Mesodermal cell (in vitro differentiated cells): ENCODE results near the gene SLC22A31.

ENCODE experiments used
- H3K27ac ChIP-seq: 2 replicates; pipeline ENCODE4 v1.7.0; 2013; ENCODE audit warnings: mild to moderate bottlenecking, low read depth, low read length, moderate library complexity; ENCODE audit not compliant: severe bottlenecking
- H3K36me3 ChIP-seq: 2 replicates; pipeline ENCODE4 v1.7.1; 2013; ENCODE audit warnings: mild to moderate bottlenecking, low read length, moderate library complexity; ENCODE audit not compliant: control insufficient read depth, insufficient read depth
- H3K4me1 ChIP-seq: one replicate; pipeline ENCODE4 v1.7.1; 2013; ENCODE audit warnings: mild to moderate bottlenecking, low read length; ENCODE audit not compliant: insufficient read depth, control insufficient read depth, poor library complexity, severe bottlenecking
- H3K4me3 ChIP-seq: 2 replicates; pipeline ENCODE4 v1.7.0; 2013; ENCODE audit warnings: low read length, control low read depth, mild to moderate bottlenecking; ENCODE audit not compliant: insufficient read depth, poor library complexity, severe bottlenecking; ENCODE audit errors: extremely low read depth
- H3K9me3 ChIP-seq: 2 replicates; pipeline ENCODE4 v1.7.1; 2013; ENCODE audit warnings: mild to moderate bottlenecking, low read length, moderate library complexity; ENCODE audit not compliant: control insufficient read depth
- WGBS, 2 experiments: methylation state at CpG; one replicate each; pipeline ENCODE4 v1.1.5; 2013; ENCODE audit warnings: missing lambda C conversion rate in 2 of 2; ENCODE audit not compliant: insufficient coverage in 2 of 2; 5-methylcytosine and 5-hydroxymethylcytosine counted together

The SLC22A31 gene

DNA sequence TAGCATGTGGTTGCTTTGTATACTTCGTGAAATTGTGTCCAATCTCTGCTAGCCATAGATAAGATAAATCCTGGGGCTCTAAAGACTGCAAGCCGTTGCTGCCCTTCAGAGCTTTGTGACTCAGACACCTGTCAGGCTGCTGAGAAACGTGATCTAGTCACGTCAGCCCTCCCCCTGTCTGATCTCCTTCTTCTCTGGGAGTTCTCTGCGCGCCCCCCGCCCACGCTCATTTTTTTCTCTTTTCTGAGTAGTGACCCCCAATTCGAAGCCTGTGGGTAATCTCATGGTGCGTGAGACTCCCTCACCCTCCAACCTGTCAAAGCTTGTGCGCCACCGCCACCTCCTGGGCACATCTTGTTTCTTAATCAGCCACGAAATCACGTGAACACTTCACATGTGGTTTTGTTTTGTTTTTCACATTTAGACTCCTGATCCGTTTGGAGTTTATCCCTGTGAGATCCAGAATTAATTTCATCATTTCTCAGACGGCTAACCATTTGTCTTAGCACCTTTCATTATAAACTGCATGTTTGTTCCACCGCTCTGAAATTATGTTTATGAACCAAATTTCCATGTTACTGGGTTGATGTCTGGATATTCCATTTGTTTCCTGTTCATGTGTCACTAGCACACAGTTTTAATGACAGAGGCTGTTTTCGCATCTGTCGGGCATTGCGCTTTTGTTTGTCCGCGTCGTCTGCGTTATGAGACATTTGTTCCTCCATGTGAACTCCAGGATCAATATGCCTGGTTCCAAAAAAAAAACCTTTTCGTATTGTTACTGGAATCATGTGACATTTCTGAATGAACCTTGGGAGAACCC, 16.2 kb upstream of the SLC22A31 start:
- Histone ChIP-seq H3K9me3 (no peaks in the 10 kb centered on the region), H3K27ac (peak overlapping the region; percentile 63), H3K4me1 (no peaks in the 10 kb centered on the region), H3K36me3 (peaks cover 25% of the 10 kb centered on the region), H3K4me3 (peak overlapping the region; percentile 78)
- 12 to 15% methylated on average over 19 to 20 of the region's 25 CpGs for WGBS, 2 experiments

DNA sequence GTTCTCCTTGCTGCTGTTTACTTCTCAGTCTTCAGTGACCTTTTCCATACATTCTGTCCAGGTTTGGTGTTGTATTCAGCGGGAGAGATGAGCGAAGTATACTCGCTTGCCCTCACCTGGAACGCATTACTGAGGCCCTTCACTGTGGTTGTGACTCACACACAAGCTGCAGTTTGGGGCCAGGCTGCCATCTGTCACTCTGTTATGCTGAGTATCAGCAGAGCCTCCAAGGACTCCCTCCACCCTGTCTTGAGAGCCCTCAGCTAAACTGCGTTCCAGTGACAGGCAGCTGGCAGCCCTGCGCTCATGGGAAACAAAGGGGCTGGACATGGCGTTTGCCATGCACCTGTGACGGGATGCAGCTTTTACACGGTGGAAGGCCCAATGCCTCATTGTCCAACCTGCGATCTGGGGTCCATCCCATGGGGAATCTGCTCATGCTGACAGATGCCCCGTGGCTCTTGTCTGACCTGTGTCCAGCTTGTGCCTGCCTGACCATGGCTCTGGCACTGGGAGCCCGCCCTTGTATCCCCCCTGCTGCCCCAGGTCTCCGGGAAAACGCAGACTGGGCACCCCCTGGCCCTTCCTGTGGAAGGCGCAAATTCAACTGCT, 10.7 kb upstream of the SLC22A31 start:
- Histone ChIP-seq H3K4me3 (no peak overlapping the region), H3K9me3 (no peaks in the 10 kb centered on the region), H3K27ac (no peak overlapping the region), H3K4me1 (no peaks in the 10 kb centered on the region), H3K36me3 (no peaks in the 10 kb centered on the region)
- WGBS, 2 experiments: 69 to 71% methylated on average over 13 to 15 of the region's 15 CpGs

DNA sequence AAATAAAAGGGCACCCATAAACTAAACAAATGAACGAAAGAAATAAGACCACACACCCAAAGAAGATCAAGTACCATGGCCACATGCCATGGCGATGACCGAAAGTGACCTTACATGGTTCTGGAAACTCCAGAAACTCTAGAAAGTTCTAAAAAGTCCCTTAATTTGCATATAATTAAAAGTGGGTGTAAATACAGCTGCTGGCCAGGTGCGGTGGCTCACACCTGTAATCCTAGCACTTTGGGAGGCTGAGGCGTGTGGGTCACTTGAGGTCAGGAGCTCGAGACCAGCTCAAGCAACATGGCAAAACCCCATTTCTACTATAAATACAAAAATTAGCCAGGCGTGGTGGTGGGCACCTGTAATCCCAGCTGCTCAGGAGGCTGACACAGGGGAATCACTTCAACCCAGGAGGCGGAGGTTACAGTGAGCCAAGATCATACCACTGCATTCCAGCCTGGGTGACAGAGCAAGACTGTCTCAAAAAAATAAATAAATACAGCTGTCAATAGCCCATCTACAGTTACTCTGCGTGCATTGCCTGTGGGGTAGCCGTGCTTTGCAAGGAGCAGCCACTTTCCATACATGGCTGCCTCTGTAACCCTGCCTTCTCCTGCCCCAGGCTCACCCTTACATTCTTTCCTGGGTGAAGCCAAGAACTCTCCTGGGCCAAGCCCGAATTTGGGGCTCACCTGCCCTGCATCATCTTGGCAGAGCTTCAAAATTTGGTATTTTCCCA, 10.0 kb upstream of the SLC22A31 start:
- H3K4me1 ChIP-seq: no peaks in the 10 kb centered on the region

DNA sequence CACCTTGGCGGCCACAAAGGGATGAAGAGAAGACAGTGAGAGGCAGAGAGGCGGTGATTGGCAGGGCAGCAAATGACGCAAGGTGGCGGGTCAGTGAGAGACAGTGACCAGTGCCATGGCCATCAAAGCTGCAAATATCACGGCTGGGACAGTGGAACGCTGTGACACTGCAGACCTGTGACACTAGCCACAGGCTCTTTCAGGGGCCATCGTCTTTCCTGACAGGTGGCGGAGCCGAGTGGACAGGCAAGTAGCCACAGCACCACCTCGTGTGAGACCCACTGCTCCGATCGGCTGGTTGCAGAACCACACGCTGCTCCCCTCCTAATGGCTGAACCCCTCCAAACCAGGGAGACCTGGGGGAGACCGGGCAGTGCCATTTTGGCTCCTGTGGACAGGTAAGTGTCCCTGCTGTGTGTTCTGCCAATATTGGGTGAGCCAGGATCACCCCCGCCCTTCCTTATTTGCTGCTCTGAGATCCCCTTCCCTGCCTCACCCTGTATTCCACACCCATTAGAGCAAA, 9.2 kb upstream of the SLC22A31 start:
- Histone ChIP-seq H3K9me3 (no peaks in the 10 kb centered on the region), H3K36me3 (no peaks in the 10 kb centered on the region), H3K4me1 (no peaks in the 10 kb centered on the region), H3K4me3 (no peak overlapping the region), H3K27ac (no peak overlapping the region)
- 62 to 68% methylated on average over 14 of the region's 15 CpGs for WGBS, 2 experiments

More for the DNA sequence above, 10.0 kb upstream of the SLC22A31 start:
- Histone ChIP-seq H3K9me3 (no peaks in the 10 kb centered on the region), H3K36me3 (no peaks in the 10 kb centered on the region), H3K27ac (no peak overlapping the region), H3K4me3 (no peak overlapping the region)
- 75 to 89% methylated on average over 6 to 8 of the region's 11 CpGs for WGBS, 2 experiments

DNA sequence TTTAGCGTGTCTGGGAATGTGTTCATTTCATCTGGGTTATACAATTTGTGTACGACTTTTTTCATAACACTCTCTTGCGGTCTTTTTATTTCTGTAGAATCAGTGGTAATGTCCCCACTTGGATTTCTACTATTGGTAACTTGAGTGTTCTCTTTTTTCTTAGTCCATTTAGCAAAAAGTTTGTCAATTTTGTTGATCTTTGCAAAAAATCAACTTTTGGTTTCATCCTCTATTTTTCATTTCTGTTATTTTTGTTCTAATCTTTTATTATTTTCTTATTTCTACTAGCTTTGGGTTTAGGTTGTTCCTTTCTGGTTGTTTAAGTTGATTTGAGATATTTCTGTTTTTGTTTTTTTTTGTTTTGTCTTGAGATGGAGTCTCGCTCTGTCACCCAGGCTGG, 7.7 kb upstream of the SLC22A31 start:
- WGBS, 2 experiments: 85% methylated on average over 2 of the region's 4 CpGs; no CpG with 5 or more reads in 1 of the 2 experiments
- Histone ChIP-seq H3K9me3 (peaks cover 2% of the 10 kb centered on the region), H3K27ac (no peak overlapping the region), H3K36me3 (no peaks in the 10 kb centered on the region), H3K4me1 (no peaks in the 10 kb centered on the region), H3K4me3 (no peak overlapping the region)

DNA sequence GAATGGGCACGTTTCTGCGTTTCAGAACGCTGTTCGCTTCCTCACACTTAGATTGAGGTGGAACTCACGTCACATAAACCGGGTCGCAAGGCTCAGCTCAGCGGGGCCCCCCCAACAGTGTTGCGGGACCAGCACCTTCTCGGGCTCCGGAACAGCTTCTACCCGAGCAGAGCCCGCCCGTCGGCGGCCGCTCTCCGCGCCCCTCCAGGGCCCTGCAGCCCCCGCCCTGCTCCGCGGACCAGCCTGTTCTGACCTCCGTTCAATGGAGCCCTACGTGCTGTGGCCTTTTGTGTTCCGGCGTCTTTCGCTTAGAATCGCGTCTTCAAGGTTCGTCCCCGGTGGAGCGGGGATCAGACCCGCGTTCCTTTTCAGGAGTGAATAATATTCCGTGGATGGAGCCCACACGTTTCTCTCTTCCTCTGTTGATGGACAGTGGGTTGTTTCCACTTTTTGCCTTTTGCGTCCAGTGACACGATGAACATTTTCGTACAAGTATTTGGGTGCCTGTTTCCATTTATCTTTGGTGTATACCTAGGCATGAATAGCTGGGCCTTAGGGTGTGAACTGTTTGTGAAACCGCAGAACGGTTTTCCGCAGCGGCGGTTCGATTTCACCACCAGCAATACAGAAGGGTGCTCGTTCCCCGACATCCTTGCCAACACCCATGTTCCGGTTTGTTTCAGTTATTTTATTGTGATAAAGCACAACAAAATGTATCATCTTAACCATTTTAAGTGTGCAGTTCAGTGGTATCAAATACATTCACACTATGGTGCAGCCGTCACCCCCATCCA, 2.3 kb upstream of the SLC22A31 start:
- H3K4me3 ChIP-seq: no peak overlapping the region
- H3K9me3 ChIP-seq: peaks cover 8% of the 10 kb centered on the region
- WGBS, 2 experiments: 50 to 52% methylated on average over 41 to 46 of the region's 49 CpGs
- no peaks in the 10 kb centered on the region for H3K36me3 ChIP-seq
- peaks cover 2% of the 10 kb centered on the region for H3K4me1 ChIP-seq
- no peak overlapping the region for H3K27ac ChIP-seq

DNA sequence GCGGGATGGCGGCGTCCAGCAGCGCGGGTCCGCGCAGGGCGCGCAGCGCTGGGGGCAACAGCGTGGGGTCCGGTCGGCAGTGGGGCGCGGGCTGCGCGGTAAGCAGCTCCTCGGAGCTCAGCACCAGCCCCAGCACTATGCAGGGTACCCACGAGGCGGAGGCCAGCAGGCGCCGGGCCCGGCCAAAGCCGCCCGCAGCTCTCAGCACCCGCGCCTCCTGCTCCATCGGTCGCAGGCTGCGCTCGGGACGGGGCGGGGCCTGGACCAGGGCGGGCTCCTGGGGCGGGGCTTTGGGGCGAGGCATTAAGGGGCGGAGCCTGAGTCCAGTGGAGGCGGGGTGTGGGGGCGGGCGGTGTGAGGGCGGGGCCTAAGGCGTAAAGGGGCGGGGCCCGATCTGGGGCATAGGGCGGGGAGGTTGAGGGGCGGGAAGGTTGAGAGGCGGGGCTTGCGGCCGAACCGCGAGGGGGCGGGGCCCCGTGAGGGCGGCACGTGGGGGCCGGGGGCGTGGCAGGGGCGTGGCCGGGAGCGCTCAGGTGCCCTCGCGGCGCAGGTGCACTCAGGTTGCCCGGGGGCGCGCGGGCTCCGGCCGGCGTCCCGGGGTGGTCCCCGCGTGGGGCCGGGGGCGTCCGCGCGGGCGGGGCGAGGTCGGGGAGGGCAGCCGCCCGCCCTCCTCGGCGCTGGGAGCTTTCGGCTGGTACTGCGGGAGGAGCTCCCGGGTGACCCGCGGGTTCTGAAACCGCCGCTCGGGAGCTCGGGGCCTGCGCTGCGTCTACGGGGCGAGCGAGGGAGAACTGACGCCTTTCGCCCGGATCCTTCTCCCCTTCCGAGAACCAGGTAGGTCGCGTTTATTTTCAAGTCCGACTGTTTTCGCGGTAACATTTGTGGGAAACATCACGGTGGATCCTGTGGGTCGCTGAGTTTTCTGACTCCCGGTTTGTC, 1.4 kb upstream of the SLC22A31 start:
- peak overlapping the region; percentile 22 for H3K4me3 ChIP-seq

DNA sequence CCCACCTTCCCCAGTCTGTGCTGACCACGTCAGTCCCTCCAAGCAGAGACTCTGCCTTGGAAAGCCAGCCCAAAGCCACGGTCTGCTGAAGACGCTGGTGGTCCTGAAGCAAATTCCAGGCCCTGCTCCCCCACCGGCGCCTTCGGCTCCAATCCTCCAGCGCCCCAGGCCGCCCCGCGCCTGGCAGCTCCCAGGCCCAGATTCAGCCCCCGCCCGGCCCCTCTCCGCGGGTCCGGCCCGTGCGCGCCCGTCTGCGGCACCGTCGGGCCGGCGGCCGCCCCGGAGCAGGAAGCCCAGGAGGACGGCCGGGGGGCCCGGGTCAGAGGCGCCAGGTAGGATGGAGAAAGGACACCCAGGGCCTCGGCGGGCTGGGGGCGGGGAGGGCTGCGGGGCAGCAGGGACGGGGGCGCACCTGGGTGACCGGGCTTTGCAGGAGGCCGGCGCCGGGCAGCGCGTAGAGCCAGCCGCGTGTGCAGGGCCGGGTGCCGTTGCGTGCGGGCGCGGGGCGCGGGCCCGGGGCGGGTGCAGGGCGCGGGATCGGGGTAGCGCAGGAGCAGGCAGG, 594 bp upstream of the SLC22A31 start:
- no peaks in the 10 kb centered on the region for H3K36me3 ChIP-seq
- H3K4me1 ChIP-seq: peaks cover 2% of the 10 kb centered on the region
- peak overlapping the region; percentile 22 for H3K4me3 ChIP-seq
- H3K27ac ChIP-seq: no peak overlapping the region
- WGBS, 2 experiments: 0 to 2% methylated on average over 40 to 46 of the region's 58 CpGs
- peaks cover 8% of the 10 kb centered on the region for H3K9me3 ChIP-seq

More for the DNA sequence above, 1.4 kb upstream of the SLC22A31 start:
- H3K4me1 ChIP-seq: peaks cover 2% of the 10 kb centered on the region
- peaks cover 8% of the 10 kb centered on the region for H3K9me3 ChIP-seq
- H3K36me3 ChIP-seq: no peaks in the 10 kb centered on the region
- 1 to 3% methylated on average over 45 to 74 of the region's 111 CpGs for WGBS, 2 experiments
- no peak overlapping the region for H3K27ac ChIP-seq
